Mucosa of rectum (tissue), 2 donors: ENCODE measurements around the gene EXOSC9.

Experiments
- H3K27ac ChIP-seq, 2 donors: one replicate each; pipeline ENCODE4 v1.7.0; 2013; ENCODE audit warnings: inconsistent platforms in 2 of 2, low read depth in 2 of 2, low read length in 2 of 2
- H3K27me3 ChIP-seq, 2 donors: one replicate each; pipeline ENCODE4 v1.7.0; 2013; ENCODE audit warnings: low read length in 2 of 2; ENCODE audit not compliant: control insufficient read depth in 2 of 2, insufficient read depth in 2 of 2
- H3K36me3 ChIP-seq, 2 donors: one replicate each; pipeline ENCODE4 v1.7.0; 2013; ENCODE audit warnings: low read length in 2 of 2; ENCODE audit not compliant: control insufficient read depth in 2 of 2, insufficient read depth in 2 of 2
- H3K4me1 ChIP-seq, 2 donors: one replicate each; pipeline ENCODE4 v1.7.0; 2013; ENCODE audit warnings: low read length in 2 of 2, mild to moderate bottlenecking in 1 of 2; ENCODE audit not compliant: control insufficient read depth in 2 of 2, insufficient read depth in 2 of 2
- H3K4me3 ChIP-seq, 2 donors: one replicate each; pipeline ENCODE4 v1.7.0; 2013; ENCODE audit warnings: low read length in 2 of 2
- H3K9ac ChIP-seq, 2 donors: one replicate each; pipeline ENCODE4 v1.7.0; 2013; ENCODE audit warnings: low read length in 2 of 2, low read depth in 1 of 2, mild to moderate bottlenecking in 1 of 2
- H3K9me3 ChIP-seq, 2 donors: one replicate each; pipeline ENCODE4 v1.7.0; 2013; ENCODE audit warnings: low read length in 2 of 2; ENCODE audit not compliant: control insufficient read depth in 2 of 2
- donor health status: healthy.
- donor health status: Normal muscosa, but diverticular disease.

Gene EXOSC9

DNA sequence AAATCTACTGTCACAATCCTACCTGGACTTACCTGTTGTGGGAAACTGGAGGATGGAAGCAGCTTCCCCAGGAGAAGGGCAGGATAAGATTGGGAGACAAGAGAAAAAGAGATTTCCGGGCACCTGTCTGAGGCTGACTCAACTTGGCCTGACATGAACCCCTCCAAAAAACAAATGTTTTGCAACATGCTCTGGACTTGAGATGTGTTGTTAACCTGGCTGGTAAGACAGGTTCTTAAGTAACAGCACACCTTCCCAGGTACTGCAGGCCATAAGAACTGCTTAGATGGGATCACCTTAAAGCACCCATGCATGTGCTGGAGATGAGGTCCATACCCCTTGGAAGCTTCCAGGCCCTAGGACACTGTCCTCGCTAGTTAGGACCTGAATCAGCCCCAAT, 31.8 kb upstream of the EXOSC9 start:
- Histone ChIP-seq H3K4me3 (no peak overlapping the region), H3K27me3 (peaks cover 5 to 7% of the 10 kb centered on the region in 2 donors), H3K9ac (no peak overlapping the region), H3K4me1 (no peaks in the 10 kb centered on the region), H3K27ac (no peak overlapping the region), H3K36me3 (no peaks in the 10 kb centered on the region), H3K9me3 (no peaks in the 10 kb centered on the region)

DNA sequence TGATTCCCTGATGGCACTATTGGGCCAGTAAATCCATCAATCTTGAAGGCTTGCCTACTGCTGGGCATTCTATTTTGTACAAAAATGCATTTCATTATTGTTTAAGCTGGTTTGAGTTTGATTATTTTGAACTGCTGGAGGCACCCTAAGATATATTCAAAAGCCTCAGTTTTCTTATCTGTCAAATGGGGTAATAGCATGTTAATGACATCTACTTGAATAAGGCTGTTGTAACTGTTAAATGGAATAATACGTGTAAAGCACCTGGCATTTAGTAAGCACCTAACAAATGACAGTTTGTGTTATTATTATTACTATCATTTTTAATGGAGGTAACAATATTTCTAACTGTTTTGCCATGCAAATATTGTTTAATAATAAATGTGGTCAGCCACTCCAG, 29.3 kb upstream of the EXOSC9 start:
- Histone ChIP-seq H3K4me1 (no peaks in the 10 kb centered on the region), H3K36me3 (no peaks in the 10 kb centered on the region), H3K4me3 (no peak overlapping the region), H3K9ac (no peak overlapping the region), H3K27me3 (no peaks in the 10 kb centered on the region), H3K9me3 (no peaks in the 10 kb centered on the region), H3K27ac (no peak overlapping the region)

DNA sequence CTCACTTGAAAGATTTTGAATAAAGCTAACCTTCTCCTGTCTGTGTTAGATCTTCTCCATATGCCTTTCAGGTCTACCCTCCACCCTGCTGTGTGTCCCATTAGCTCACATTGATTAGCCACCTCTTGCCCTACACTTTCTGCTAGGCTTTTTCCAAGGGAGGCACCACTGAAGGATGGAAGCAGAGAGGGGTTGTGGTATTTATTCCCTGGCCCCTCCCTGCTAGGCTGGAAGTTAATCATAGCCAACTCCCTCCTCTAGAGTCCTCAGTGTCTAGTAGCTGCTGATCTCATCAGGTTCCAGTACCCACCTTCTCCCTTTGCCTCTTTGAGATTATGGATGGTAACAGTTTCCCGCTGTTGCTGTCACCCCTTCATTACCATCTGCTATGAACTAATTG, 27.2 kb upstream of the EXOSC9 start:
- H3K9ac ChIP-seq = no peak overlapping the region
- no peak overlapping the region for H3K4me3 ChIP-seq
- H3K27ac ChIP-seq = no peak overlapping the region
- no peaks in the 10 kb centered on the region for H3K9me3 ChIP-seq
- no peaks in the 10 kb centered on the region for H3K36me3 ChIP-seq
- no peaks in the 10 kb centered on the region for H3K27me3 ChIP-seq
- H3K4me1 ChIP-seq = no peaks in the 10 kb centered on the region

DNA sequence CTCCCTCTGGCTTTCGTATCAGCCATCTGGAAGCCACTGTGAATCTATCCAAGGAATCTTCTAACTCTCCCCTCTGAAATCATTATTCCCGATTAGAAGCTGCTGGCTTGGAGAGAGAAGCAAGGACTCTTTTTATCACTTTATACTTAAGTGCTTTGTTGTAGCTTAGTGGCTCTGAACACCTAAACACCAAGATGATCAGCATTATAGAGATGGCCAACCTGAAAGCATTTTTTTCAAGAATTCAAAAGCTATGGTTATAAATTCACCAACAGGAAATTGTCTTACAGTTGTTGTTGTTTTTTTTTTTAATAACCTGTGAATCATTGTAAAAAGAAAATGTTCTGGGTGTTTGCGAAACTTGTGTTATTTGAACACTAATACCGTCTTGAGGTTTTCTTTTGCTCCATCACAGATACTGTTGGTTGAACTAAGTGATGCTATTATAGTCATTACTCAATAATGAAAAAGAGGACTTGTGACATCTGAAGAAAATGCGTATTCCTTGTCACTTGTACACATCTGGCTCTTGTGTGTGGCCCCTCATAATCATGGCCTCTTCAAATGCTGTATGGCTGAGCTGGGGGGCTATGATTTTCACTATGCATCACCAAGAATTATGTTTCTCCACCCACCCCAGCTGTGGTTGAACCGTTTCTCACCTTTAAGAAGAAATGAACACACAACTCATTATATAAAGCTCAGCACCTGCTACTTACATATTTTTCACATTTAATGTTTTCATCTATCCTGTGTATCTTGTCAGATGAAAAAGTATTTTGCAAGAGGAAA, 24.3 kb upstream of the EXOSC9 start:
- H3K27me3 ChIP-seq = peaks cover 0 to 4% of the 10 kb centered on the region in 2 donors
- H3K4me1 ChIP-seq = no peaks in the 10 kb centered on the region
- no peak overlapping the region for H3K4me3 ChIP-seq
- H3K9me3 ChIP-seq = no peaks in the 10 kb centered on the region
- H3K9ac ChIP-seq = no peak overlapping the region
- no peaks in the 10 kb centered on the region for H3K36me3 ChIP-seq
- no peak overlapping the region for H3K27ac ChIP-seq

DNA sequence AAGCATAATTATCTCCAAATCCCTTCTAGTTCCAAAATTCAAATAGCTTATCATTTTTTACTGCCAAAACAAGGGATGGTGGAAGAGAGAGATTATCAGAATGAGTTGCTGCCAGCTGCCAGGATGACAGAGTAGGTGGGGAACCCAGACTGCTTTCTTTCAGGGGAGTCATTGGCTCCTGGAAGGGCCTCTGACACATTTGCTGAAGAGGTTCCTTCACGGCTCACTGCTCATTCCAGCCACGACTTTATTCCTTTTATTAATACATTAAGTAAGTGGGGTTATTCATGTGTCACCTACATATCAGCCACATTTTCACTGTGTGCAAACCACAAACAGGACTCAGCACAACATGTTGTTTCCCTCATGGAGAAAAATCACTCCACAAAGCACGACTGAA, 23.5 kb upstream of the EXOSC9 start:
- Histone ChIP-seq H3K27me3 (peaks cover 0 to 4% of the 10 kb centered on the region in 2 donors), H3K4me3 (no peak overlapping the region), H3K9me3 (no peaks in the 10 kb centered on the region), H3K36me3 (no peaks in the 10 kb centered on the region), H3K4me1 (no peaks in the 10 kb centered on the region), H3K27ac (no peak overlapping the region), H3K9ac (no peak overlapping the region)

DNA sequence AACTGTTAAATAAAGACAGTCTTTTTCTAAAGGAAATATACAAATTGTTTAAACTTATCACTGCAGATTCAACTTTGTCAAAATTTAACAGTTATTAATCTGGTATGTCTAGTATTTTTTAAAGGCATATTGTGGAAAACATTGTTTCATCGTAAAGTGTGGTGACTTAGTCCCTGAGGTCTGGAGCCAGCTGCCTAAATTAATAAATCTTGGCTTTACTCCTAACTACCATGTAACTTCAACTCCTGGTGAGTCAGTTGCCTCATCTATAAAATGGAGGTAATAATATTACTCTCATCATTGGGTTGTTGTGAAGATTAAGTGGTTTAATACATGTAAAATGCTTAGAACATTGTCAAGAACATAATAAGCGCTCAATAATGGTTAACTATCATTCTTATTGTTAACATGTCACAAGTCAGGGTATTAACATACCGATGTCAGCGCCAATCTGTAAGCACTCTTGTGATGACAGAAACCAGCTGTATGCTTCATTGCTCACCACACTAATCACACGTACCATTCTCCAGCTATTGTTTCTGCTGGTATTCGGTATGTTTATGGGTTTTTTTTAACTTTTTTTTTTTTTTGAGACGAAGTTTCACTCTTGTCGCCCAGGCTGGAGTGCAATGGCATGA, 22.0 kb upstream of the EXOSC9 start:
- Histone ChIP-seq H3K9me3 (no peaks in the 10 kb centered on the region), H3K9ac (no peak overlapping the region), H3K4me1 (no peaks in the 10 kb centered on the region), H3K27ac (no peak overlapping the region), H3K36me3 (no peaks in the 10 kb centered on the region), H3K27me3 (peaks cover 0 to 4% of the 10 kb centered on the region in 2 donors), H3K4me3 (no peak overlapping the region)

DNA sequence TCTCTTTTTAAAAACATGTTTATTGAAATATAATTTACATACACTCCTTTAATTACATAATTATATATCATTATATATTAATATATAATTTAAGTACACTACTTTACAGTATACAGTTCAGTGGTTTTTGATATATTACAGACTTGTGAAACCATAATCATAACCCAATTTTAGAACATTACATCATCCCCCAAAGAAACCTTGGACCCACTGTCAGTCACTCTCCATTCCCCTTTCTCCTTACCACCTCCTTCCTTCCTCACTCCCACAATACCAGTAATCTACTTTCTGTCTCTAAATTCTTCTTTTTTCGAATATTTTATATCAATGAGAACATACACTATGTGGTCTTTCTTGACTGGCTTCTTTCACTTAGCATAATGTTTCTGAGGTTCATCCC, 17.9 kb upstream of the EXOSC9 start:
- Histone ChIP-seq H3K4me3 (no peak overlapping the region), H3K36me3 (no peaks in the 10 kb centered on the region), H3K4me1 (no peaks in the 10 kb centered on the region), H3K27ac (no peak overlapping the region), H3K9ac (no peak overlapping the region), H3K27me3 (peaks cover 0 to 4% of the 10 kb centered on the region in 2 donors), H3K9me3 (no peaks in the 10 kb centered on the region)

DNA sequence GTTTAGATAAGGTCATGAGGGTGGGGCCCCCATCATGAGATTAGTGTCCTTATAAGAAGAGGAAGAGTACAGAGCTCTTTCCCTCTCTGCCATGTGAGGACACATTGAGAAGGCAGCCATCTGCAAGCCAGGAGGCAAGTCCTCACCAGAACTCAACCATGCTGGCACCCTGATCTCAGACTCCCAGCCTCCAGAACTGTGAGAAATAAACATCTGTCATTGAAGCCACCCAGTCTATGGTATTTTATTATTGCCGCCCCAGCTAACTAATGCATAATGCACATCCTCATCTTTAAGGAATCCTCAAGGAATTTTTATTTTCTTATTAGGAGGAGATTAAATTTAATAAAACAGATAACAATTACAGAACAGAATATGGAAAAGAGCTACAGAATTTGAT, 16.7 kb upstream of the EXOSC9 start:
- Histone ChIP-seq H3K27ac (no peak overlapping the region), H3K4me1 (no peaks in the 10 kb centered on the region), H3K9me3 (no peaks in the 10 kb centered on the region), H3K4me3 (no peak overlapping the region), H3K27me3 (peaks cover 0 to 4% of the 10 kb centered on the region in 2 donors), H3K36me3 (no peaks in the 10 kb centered on the region), H3K9ac (no peak overlapping the region)

DNA sequence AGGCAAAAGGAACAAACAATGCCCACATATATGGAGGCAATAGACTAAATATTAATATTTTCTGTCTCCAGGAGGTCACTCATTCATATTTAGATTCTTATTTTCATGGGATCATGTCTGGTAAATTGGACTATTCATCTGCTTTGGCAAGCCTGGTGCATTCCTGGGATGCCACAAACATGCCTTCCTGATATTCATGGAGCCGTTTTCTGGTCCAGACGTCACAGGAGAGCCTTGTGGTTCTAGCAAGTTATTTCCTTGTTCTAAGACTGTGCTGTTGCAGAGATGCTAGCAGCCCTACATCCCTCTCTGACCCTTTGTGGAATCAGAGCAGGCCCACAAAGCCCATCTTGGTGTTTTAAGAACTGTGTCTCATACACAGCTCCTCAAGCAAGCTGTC, 16.1 kb upstream of the EXOSC9 start:
- H3K4me1 ChIP-seq = no peaks in the 10 kb centered on the region
- no peaks in the 10 kb centered on the region for H3K36me3 ChIP-seq
- H3K27me3 ChIP-seq = peaks cover 0 to 4% of the 10 kb centered on the region in 2 donors
- H3K27ac ChIP-seq = no peak overlapping the region
- no peak overlapping the region for H3K4me3 ChIP-seq
- no peaks in the 10 kb centered on the region for H3K9me3 ChIP-seq
- no peak overlapping the region for H3K9ac ChIP-seq

DNA sequence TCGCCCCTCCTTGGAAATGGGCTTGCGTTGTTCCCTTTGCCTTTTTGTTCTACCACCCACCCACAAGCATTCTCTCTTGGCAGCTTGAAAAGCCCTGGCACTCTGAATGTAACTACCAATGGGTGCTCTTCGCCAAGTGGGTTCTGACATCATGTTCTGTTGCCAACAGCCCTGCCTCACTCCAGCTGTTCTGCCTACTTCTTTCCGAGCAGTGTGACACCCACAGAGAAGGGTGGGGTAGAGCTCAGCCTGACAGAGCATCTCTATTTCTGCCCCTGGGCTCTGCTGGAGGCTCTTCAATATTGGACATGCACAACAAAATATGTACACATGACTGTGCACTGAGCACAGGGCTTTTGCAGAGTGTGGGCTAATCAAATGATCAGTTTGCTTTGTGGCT, 15.6 kb upstream of the EXOSC9 start:
- Histone ChIP-seq H3K4me3 (no peak overlapping the region), H3K27ac (no peak overlapping the region), H3K9ac (no peak overlapping the region), H3K9me3 (no peaks in the 10 kb centered on the region), H3K4me1 (no peaks in the 10 kb centered on the region), H3K27me3 (peaks cover 0 to 2% of the 10 kb centered on the region in 2 donors), H3K36me3 (no peaks in the 10 kb centered on the region)
